Uterus (tissue), 2 donors: ENCODE data around the gene MAP7D1.

Experiments used
- CTCF ChIP-seq, 4 experiments: fragments of 200-600 bp in 2 of 4; fragments of 450-650 bp in 2 of 4; sonication (generic) in 2 of 4; IDR thresholded peaks; one replicate each; pipeline ENCODE4 v1.5.1; 2016 to 2019; ENCODE audit warnings: antibody characterized with exemption in 4 of 4, mild to moderate bottlenecking in 2 of 4, moderate library complexity in 1 of 4
- POLR2A ChIP-seq, 2 donors: fragments of 450-650 bp; IDR thresholded peaks; one replicate each; pipeline ENCODE4 v1.6.1; 2016; ENCODE audit warnings: antibody characterized with exemption in 2 of 2, mild to moderate bottlenecking in 1 of 2, moderate library complexity in 1 of 2

GRCh38 chr1:36162680-36163239 lies 6.8 kb downstream of the MAP7D1 start:
- TF ChIP-seq CTCF (IDR thresholded peaks at IDR 0.05) (no peak), POLR2A (IDR thresholded peaks at IDR 0.05) (no peak)
